HUDEP-2 (cell line): ENCODE measurements around the gene BTBD17.
"Not testable (repeated sequence)": the region's sequence is repeated elsewhere in the genome, so short reads cannot be mapped to it uniquely, and the experiment has no call there.

ENCODE experiments used
- DNase-seq, 76 experiments: peaks; one replicate each; lab custom pipeline; 2025; ENCODE audit not compliant: unreplicated experiment in 76 of 76; lab: John Stamatoyannopoulos, UW

Gene BTBD17, protein sequence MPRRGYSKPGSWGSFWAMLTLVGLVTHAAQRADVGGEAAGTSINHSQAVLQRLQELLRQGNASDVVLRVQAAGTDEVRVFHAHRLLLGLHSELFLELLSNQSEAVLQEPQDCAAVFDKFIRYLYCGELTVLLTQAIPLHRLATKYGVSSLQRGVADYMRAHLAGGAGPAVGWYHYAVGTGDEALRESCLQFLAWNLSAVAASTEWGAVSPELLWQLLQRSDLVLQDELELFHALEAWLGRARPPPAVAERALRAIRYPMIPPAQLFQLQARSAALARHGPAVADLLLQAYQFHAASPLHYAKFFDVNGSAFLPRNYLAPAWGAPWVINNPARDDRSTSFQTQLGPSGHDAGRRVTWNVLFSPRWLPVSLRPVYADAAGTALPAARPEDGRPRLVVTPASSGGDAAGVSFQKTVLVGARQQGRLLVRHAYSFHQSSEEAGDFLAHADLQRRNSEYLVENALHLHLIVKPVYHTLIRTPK

GRCh38 chr17:74361230-74362068, at the start of gene BTBD17:
Gene BTBD17 (minus strand): TSS chr17:74361868. CDS start chr17:74361819, 49 bp downstream.
- DNase-seq: peak in 24 of 76 experiments; percentile 3 to 34 (median 12)

DNA sequence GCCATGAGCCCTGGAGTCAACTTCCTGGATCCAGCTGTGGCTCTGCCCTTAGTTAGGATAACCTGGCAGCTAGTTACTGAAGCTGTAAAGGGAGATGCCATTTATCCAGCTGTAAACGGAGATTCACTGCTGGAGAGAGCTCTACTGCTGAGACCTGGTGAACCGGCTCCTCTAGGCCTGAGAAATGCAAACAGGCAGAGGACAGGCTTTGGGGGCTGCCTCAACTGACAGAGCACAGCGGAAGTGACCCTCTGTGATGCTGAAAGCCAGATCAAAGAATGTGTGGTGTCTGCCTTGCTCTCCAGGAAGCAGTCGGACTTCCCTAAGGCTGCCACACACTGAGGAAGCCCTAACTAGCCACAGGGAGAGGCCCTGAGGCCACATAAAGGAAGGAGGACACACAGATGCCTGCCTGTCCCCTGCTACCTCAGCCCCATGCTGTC, 48.4 kb upstream of the BTBD17 start:
- no peak for DNase-seq

- DNase-seq: no peak
Measured at GRCh38 chr17:74408815-74409214, 47.1 kb upstream of the BTBD17 start.

GRCh38 chr17:74408262-74408661, 46.6 kb upstream of the BTBD17 start:
- peak in 2 of 76 experiments; percentile 10 to 27 for DNase-seq

GRCh38 chr17:74407384-74407783, 45.7 kb upstream of the BTBD17 start:
- no peak for DNase-seq

GRCh38 chr17:74405311-74405710, 43.6 kb upstream of the BTBD17 start:
- DNase-seq: not testable (repeated sequence)

- DNase-seq: no peak
Measured at GRCh38 chr17:74404789-74405188, 43.1 kb upstream of the BTBD17 start.

- no peak for DNase-seq
Measured at GRCh38 chr17:74404218-74404617, 42.5 kb upstream of the BTBD17 start.

GRCh38 chr17:74403512-74404137, 42.0 kb upstream of the BTBD17 start:
- no peak for DNase-seq

- DNase-seq: no peak
Measured at GRCh38 chr17:74402048-74402447, 40.4 kb upstream of the BTBD17 start.

GRCh38 chr17:74396567-74396966, 34.9 kb upstream of the BTBD17 start:
- no peak for DNase-seq

DNA sequence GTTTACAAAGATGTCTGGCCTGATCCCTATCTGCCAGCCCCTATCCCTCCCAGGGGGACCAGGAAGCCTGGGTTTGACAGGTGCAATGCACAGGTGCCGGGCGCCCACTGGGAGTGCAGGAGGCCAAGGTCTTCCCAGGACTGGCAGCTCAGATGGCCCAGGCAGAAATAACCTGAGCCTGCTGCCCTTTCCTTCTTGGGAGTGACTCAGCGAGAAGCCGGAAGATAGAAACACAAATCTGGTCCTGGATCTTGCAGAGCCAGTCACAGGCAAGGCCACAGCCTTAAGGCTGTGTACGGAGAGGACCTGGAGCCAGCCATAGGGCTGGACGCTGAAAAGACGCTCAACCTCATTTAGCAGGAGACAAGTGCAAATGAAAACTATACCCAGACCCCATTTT, 33.3 kb upstream of the BTBD17 start:
- DNase-seq: no peak

- DNase-seq: no peak
Measured at GRCh38 chr17:74394275-74394950, 32.7 kb upstream of the BTBD17 start.

- no peak for DNase-seq
Measured at GRCh38 chr17:74393346-74393942, 31.8 kb upstream of the BTBD17 start.

- no peak for DNase-seq
Measured at GRCh38 chr17:74392848-74393247, 31.2 kb upstream of the BTBD17 start.

DNA sequence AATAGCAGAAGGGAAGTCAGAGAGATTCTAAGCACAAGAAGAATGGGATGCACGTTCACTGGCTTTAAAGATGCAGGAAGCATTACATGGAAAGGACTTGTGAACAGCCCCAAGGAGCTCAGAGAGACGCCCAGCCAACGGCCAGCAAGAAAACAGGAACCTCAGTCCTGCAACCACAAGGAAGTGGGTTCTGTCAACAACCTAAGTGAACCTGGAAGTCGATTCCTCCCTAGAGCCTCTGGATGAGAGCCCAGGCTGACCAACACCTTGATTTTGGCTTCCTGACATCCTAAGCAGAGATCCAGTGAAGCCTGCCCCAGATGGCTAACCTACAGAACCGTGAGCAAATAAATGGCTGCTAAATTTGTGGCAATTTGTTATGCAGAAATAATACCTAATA, 30.1 kb upstream of the BTBD17 start:
- no peak for DNase-seq

GRCh38 chr17:74390680-74391653, 29.3 kb upstream of the BTBD17 start:
- DNase-seq: no peak

DNA sequence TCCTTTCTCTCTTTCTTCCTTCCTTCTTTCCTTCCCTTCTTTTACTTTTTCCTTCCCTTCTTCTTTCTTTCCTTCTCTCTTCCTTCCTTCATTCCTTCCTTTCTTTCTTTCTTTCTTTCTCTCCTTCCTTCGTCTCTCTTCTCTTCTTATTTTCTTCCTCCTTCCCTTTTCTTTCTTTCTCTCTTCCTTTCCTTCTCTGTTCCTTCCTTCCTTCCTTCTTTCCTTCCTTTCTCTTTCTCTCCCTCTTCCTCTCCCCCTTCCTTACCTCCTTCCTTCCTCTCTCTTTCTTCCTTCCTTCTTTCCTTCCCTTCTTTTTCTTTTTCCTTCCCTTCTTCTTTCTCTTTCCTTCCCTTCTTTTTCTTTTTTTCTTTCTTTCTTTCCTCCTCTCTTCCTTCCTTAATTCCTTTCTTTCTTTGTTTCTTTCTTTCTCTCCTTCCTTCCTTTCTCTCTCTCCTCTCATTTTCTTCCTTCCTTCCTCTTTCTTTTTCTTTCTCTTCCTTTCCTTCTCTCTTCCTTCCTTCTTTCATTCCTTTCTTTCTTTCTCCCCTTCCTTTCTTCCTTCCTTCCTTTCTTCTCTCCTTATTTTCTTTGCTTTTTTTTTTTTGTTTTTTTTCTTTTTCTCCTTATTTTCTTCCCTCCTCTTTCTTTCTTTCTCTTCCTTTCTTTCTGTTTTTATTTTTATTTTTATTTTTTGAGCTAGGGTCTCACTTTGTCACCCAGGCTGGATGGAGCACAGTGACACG, 28.4 kb upstream of the BTBD17 start:
- DNase-seq: no peak
